Right cardiac atrium (tissue), 5 donors: ENCODE results near the gene RACGAP1. TPM values are rescaled to one million over a fixed set of nuclear protein-coding genes. Genes with fewer than 3 reads are reported as not detected.

Source experiments
- ATAC-seq, 2 donors: fragments of 200-7000 bp; cut with Tn5 transposase; one replicate each; pipeline versions ENCODE4 v1.8.0 to v1.9.1; 2020; ENCODE audit warnings: moderate library complexity in 2 of 2, mild to moderate bottlenecking in 1 of 2
- DNase-seq, 3 donors: peaks; one replicate each; pipeline ENCODE4 v3.0.0-alpha.2; 2020
- H3K27ac ChIP-seq: one replicate; pipeline ENCODE4 v1.5.1; 2013; ENCODE audit warnings: mild to moderate bottlenecking, low read length, control low read depth, moderate library complexity
- H3K27me3 ChIP-seq: one replicate; pipeline ENCODE4 v1.6.1; 2013; ENCODE audit not compliant: control insufficient read depth, insufficient read depth
- H3K4me1 ChIP-seq: one replicate; pipeline ENCODE4 v1.6.1; 2013; ENCODE audit warnings: low read length; ENCODE audit not compliant: control insufficient read depth, insufficient read depth
- H3K4me3 ChIP-seq: one replicate; pipeline ENCODE4 v1.5.1; 2013; ENCODE audit warnings: low read length, control low read depth
- H3K9me3 ChIP-seq: one replicate; pipeline ENCODE4 v1.6.1; 2013; ENCODE audit warnings: low read length; ENCODE audit not compliant: control insufficient read depth
- WGBS: extraction: QIAGEN DNeasy Blood & Tissue Kit; methylation state at CpG from one replicate; pipeline ENCODE4 v1.1.7; 2013; 5-methylcytosine and 5-hydroxymethylcytosine counted together
- intact Hi-C, 4 donors: fragments of 100-400 bp; cut with DNase I; formaldehyde crosslinking; loops; one replicate each; pipeline versions ENCODE4 v1.11.0 to v1.14.0; 2022 to 2023
- polyA plus RNA-seq: library from polyadenylated mRNA; stranded (reverse); fragments of 200-250 nt; gene quantifications from one replicate; pipeline ENCODE4 v1.2.3, GENCODE V29; 2013
- total RNA-seq, 4 donors: library from RNA; stranded (reverse); fragmentation: NEBNext Ultra II Directional; extraction: Animal tissue kit (Norgen Biotek cat#: 25700); gene quantifications; one replicate each; pipeline ENCODE4 v1.2.1, GENCODE V29; 2021
- donor health status: healthy with polysubstance abuse.
- donor health status: DM: no; HTN: yes; CAD: no.
- donor health status: DM: no; HTN: no; CAD: no.
- donor health status: DM: no; HTN: yes; CAD: no; lungs with severe emphysema.
- donor health status: DM: yes; HTN: yes; CAD: no.

The RACGAP1 gene
- total and polyA plus RNA-seq, 5 donors: 1.5 to 8.2 (median 5.0) TPM

DNA sequence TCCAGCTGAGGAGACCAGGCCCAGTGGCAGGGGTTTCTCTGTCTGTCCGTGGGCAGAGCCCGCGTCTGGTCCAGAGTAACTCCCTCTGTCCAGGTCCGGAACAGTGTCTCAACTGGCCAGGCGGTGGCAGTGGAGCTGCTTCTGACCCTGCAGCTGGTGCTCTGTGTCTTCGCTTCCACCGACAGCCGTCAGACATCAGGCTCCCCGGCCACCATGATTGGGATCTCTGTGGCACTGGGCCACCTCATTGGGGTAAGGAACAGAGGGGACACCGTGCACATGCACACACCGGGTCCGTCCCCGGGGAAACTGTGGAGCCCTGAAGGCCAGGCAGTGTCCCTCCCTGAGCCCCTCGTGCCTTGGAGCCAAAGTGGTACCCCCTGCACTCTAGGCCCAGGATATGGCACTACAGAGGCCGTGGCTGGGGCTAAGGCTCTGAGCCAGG, 51.0 kb downstream of the RACGAP1 start:
- WGBS: 22% methylated on average over 15 of the region's 15 CpGs
- peak; percentile 88 to 90 for ATAC-seq
- intact Hi-C loops: loop anchor here in 2 of 4 donors (5.0 kb wide), 1 partner anchor 78 kb away; no protein-coding TSS in a partner anchor
- H3K27ac ChIP-seq: no peak overlapping the region
- no peaks in the 10 kb centered on the region for H3K9me3 ChIP-seq
- no peak overlapping the region for H3K4me3 ChIP-seq
- DNase-seq: peak; percentile 84 to 91 (median 90)
- H3K27me3 ChIP-seq: no peaks in the 10 kb centered on the region
- H3K4me1 ChIP-seq: no peaks in the 10 kb centered on the region

- Histone ChIP-seq H3K9me3 (no peaks in the 10 kb centered on the region), H3K27ac (no peak overlapping the region), H3K4me3 (no peak overlapping the region), H3K27me3 (no peaks in the 10 kb centered on the region), H3K4me1 (no peaks in the 10 kb centered on the region)
- intact Hi-C loops: loop anchor here in 2 of 4 donors (5.0 kb wide), 1 partner anchor 79 kb away; no protein-coding TSS in a partner anchor
- WGBS: 84% methylated on average over 19 of the region's 19 CpGs
- no peak for ATAC-seq
- no peak for DNase-seq
These were observed 51.9 kb downstream of the RACGAP1 start for GRCh38 chr12:49973361-49973830.

DNA sequence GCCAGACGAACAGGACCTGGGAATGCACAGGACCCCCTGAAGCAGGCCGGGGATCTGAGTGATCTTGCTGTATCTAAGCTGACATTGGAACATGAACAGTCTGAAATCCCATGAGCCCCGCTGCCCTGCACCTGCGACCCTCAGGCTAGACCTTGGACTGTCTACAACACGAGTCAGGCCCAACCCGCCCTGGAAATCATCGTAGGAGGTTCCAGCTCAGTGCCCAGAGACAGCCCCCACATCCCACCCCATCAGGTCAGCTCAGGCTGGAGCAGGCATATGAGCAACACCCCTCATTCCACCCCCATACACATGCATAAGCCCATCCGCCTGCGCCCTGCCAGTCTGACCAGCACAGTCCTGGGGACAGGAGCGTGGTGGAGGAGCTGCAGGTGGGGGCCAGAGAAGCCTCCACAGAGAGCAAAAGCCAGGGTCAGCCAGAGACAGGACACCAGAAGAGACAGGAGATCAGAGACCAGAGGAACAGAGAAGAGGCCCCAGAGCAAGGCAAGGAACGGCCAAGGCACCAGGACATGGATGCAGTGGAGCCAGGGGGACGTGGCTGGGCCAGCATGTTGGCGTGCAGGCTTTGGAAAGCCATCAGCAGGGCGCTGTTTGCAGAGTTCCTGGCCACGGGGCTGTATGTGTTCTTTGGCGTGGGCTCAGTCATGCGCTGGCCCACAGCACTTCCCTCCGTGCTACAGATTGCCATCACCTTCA, 52.5 kb downstream of the RACGAP1 start, which contains the start of gene AQP6:
Gene AQP6, plus strand, starts transcription at position 307 of the 720 bp plus-strand sequence. Its CDS starts 227 bp downstream, at position 534.
- WGBS: 81% methylated on average over 18 of the region's 18 CpGs
- DNase-seq: peak in 1 of 3 donors; percentile 54
- no peaks in the 10 kb centered on the region for H3K27me3 ChIP-seq
- ATAC-seq: peak in 1 of 2 donors; percentile 4
- H3K9me3 ChIP-seq: no peaks in the 10 kb centered on the region
- no peak within 1 kb of the TSS for H3K27ac ChIP-seq
- H3K4me1 ChIP-seq: no peaks in the 10 kb centered on the region
- intact Hi-C loops: loop anchor here in 2 of 4 donors (5.0 kb wide), 1 partner anchor 80 kb away; no protein-coding TSS in a partner anchor
- no peak within 1 kb of the TSS for H3K4me3 ChIP-seq

GRCh38 chr12:49972129-49972528, 53.2 kb downstream of the RACGAP1 start:
- no peak overlapping the region for H3K4me3 ChIP-seq
- H3K4me1 ChIP-seq: no peaks in the 10 kb centered on the region
- no peak overlapping the region for H3K27ac ChIP-seq
- H3K9me3 ChIP-seq: no peaks in the 10 kb centered on the region
- WGBS: 64% methylated on average over 9 of the region's 9 CpGs
- intact Hi-C loops: loop anchor here in 2 of 4 donors (5.0 kb wide), 1 partner anchor 80 kb away; no protein-coding TSS in a partner anchor
- no peaks in the 10 kb centered on the region for H3K27me3 ChIP-seq
- ATAC-seq: no peak
- DNase-seq: peak in 1 of 3 donors; percentile 55

DNA sequence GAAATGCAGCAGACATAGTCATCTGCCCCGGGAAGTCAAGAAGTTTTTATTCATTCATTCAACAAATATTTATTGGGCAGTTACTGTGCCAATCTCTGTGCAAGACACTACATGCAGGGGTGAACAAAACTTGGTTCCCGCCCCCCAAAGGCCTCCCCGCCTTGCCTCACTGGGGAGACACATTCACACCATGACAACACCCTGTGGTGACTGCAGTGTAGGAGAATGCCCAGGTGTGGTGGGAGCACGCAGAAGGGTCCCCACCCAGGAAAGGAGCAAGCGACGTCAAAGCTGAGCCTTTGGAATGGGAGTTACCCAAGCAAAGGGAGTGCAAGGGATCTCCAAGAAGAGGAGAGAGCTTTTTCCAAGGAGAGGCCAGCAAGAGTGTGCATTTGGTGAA, 54.2 kb downstream of the RACGAP1 start:
- DNase-seq: no peak
- ATAC-seq: no peak
- Histone ChIP-seq H3K9me3 (no peaks in the 10 kb centered on the region), H3K27ac (no peak overlapping the region), H3K4me3 (no peak overlapping the region), H3K27me3 (no peaks in the 10 kb centered on the region), H3K4me1 (no peaks in the 10 kb centered on the region)
- WGBS: 84% methylated on average over 6 of the region's 6 CpGs
- intact Hi-C loops: loop anchor here in 2 of 4 donors (5.0 kb wide), 1 partner anchor 81 kb away; no protein-coding TSS in a partner anchor

DNA sequence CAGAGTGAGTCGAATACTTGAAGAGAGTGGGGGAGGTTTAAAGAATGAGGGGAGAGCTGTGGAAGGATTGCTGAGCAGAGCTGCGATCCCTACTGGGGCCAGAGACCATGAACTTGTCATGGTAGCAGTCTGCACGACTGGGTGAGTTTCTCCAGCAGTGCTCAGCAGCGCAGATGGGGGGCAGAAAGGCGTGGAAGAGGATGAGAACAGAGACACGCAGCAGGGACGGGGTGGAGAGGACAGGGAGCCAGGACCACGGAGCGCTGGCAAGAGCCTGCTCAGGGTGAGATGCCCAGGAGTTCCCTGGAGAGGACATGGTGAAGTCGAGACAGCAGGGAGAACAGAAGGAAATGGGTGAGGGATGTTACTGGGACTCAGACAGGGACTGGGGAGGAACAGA, 54.6 kb downstream of the RACGAP1 start:
- Histone ChIP-seq H3K27me3 (no peaks in the 10 kb centered on the region), H3K4me3 (no peak overlapping the region), H3K27ac (no peak overlapping the region), H3K9me3 (no peaks in the 10 kb centered on the region), H3K4me1 (no peaks in the 10 kb centered on the region)
- WGBS: 66% methylated on average over 10 of the region's 10 CpGs
- no peak for ATAC-seq
- DNase-seq: no peak
- intact Hi-C loops: loop anchor here in 2 of 4 donors (5.0 kb wide), 1 partner anchor 82 kb away; no protein-coding TSS in a partner anchor

DNA sequence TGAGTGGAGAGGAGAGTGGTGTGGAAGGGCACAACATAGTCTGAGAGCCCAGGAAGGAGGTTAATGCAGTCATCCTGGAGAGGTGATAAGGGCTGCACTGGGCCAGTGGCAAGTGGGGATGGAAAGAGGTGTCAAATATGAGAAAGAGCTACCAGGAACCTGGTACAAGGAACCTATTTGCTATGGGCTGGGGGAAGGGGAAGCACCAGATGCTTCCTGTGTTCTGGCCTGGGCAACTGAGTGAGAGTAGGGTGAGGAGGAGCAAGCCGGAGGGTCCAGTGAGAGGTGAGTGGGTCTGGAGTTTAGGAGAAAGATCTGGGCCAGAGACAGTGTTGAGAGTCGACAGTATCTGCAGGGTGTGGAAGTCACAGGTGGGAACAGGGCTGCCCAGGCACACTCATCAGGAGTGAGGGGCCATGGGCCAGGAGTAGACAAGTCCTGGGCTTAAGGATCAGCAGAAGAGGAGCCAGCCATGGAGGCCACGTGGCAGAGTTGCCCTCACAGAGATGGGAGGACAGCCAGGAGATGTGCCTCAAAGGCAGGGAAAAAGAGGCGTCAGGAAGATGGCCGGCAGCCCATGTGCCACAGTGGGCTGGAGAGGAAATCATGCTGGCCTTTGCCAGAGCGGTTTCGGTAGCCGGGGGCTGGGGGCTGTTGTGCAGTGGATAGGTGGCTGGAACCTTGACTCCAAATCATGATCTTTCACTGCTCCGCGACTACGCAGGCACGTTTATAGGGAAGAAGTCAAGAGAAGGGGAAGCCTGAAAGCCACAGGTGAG, 55.5 kb downstream of the RACGAP1 start:
- no peaks in the 10 kb centered on the region for H3K27me3 ChIP-seq
- ATAC-seq (no peak), DNase-seq (no peak)
- H3K9me3 ChIP-seq: no peaks in the 10 kb centered on the region
- no peak overlapping the region for H3K4me3 ChIP-seq
- H3K4me1 ChIP-seq: no peaks in the 10 kb centered on the region
- no peak overlapping the region for H3K27ac ChIP-seq
- intact Hi-C loops: loop anchor here (2.0 to 10.0 kb wide), 8 partner anchors 82 to 205 kb away; partner anchors contain the start of gene ASIC1 (in 2 of the 4)
- WGBS: 75% methylated on average over 12 of the region's 12 CpGs

- no peaks in the 10 kb centered on the region for H3K4me1 ChIP-seq
- no peak for DNase-seq
- H3K4me3 ChIP-seq: no peak overlapping the region
- 78% methylated on average over 5 of the region's 5 CpGs for WGBS
- H3K9me3 ChIP-seq: no peaks in the 10 kb centered on the region
- intact Hi-C loops: loop anchor here in 3 of 4 donors (2.0 to 10.0 kb wide), 7 partner anchors 88 to 206 kb away; partner anchors contain the start of gene ASIC1 (in 2 of the 3)
- no peak overlapping the region for H3K27ac ChIP-seq
- no peak for ATAC-seq
- H3K27me3 ChIP-seq: no peaks in the 10 kb centered on the region
These were observed 56.3 kb downstream of the RACGAP1 start for GRCh38 chr12:49969027-49969426.

GRCh38 chr12:49968471-49968870, 56.8 kb downstream of the RACGAP1 start:
- intact Hi-C loops: loop anchor here in 3 of 4 donors (2.0 to 10.0 kb wide), 7 partner anchors 88 to 206 kb away; partner anchors contain the start of gene ASIC1 (in 2 of the 3)
- Histone ChIP-seq H3K27me3 (no peaks in the 10 kb centered on the region), H3K27ac (no peak overlapping the region), H3K9me3 (no peaks in the 10 kb centered on the region), H3K4me1 (no peaks in the 10 kb centered on the region), H3K4me3 (no peak overlapping the region)
- DNase-seq: no peak
- WGBS: 81% methylated on average over 6 of the region's 6 CpGs
- no peak for ATAC-seq

GRCh38 chr12:49967777-49968250, 57.5 kb downstream of the RACGAP1 start:
- H3K4me3 ChIP-seq: no peak overlapping the region
- ATAC-seq: no peak
- WGBS: 35% methylated on average over 15 of the region's 15 CpGs

More at GRCh38 chr12:49967777-49968250, 57.5 kb downstream of the RACGAP1 start:
- DNase-seq: no peak
- intact Hi-C loops: loop anchor here in 3 of 4 donors (2.0 to 10.0 kb wide), 7 partner anchors 89 to 207 kb away; partner anchors contain the start of gene ASIC1 (in 2 of the 3)
- no peaks in the 10 kb centered on the region for H3K4me1 ChIP-seq
- H3K9me3 ChIP-seq: no peaks in the 10 kb centered on the region
- no peaks in the 10 kb centered on the region for H3K27me3 ChIP-seq
- H3K27ac ChIP-seq: no peak overlapping the region
